MM.1S (cell line): ENCODE measurements around the gene RHOBTB1.

Experiments
- DNase-seq: peaks from one replicate; pipeline ENCODE4 v3.0.0-alpha.2; 2015
- H2AFZ ChIP-seq: fragments of 300-600 bp; sonication (generic); 2 replicates; pipeline ENCODE4 v1.6.0; 2016; ENCODE audit warnings: antibody characterized with exemption, low read length
- H3F3A ChIP-seq: fragments of 300-600 bp; sonication (generic); 2 replicates; pipeline ENCODE4 v1.6.1; 2016; ENCODE audit warnings: mild to moderate bottlenecking, antibody characterized with exemption, low read length, moderate library complexity, mixed read lengths; ENCODE audit not compliant: insufficient read depth
- H3K27ac ChIP-seq: fragments of 300-600 bp; sonication (generic); 2 replicates; pipeline ENCODE4 v1.5.1; 2016; ENCODE audit warnings: mild to moderate bottlenecking, low read length
- H3K27me3 ChIP-seq: fragments of 300-600 bp; sonication (generic); replicated peaks from 2 replicates; pipeline ENCODE4 v1.6.0; 2016; ENCODE audit warnings: low read length; ENCODE audit not compliant: insufficient read depth
- H3K36me3 ChIP-seq: fragments of 300-600 bp; sonication (generic); replicated peaks from 2 replicates; pipeline ENCODE4 v1.6.1; 2016; ENCODE audit warnings: mild to moderate bottlenecking, low read length, mixed read lengths; ENCODE audit not compliant: insufficient read depth
- H3K4me1 ChIP-seq: fragments of 300-600 bp; sonication (generic); 2 replicates; pipeline ENCODE4 v1.6.1; 2016; ENCODE audit warnings: low read length, mixed read lengths
- H3K4me2 ChIP-seq: fragments of 300-600 bp; sonication (generic); 2 replicates; pipeline ENCODE4 v1.6.0; 2016; ENCODE audit warnings: low read depth, low read length
- H3K4me3 ChIP-seq: fragments of 300-600 bp; sonication (generic); 2 replicates; pipeline ENCODE4 v1.5.1; 2016; ENCODE audit warnings: low read length, mixed read lengths
- H3K79me2 ChIP-seq: fragments of 300-600 bp; sonication (generic); 2 replicates; pipeline ENCODE4 v1.6.1; 2016; ENCODE audit warnings: mixed run types, low read length, mixed read lengths
- H3K9ac ChIP-seq: fragments of 300-600 bp; sonication (generic); 2 replicates; pipeline ENCODE4 v1.6.1; 2016; ENCODE audit warnings: low read length, mixed read lengths
- H3K9me2 ChIP-seq: fragments of 300-600 bp; sonication (generic); replicated peaks from 2 replicates; pipeline ENCODE4 v1.6.1; 2016; ENCODE audit warnings: mild to moderate bottlenecking, low read length, mixed read lengths; ENCODE audit not compliant: insufficient read depth
- H3K9me3 ChIP-seq: fragments of 300-600 bp; sonication (generic); replicated peaks from 2 replicates; pipeline ENCODE4 v1.6.1; 2016; ENCODE audit warnings: mild to moderate bottlenecking, low read length, mixed read lengths; ENCODE audit not compliant: insufficient read depth
- H4K20me1 ChIP-seq: fragments of 300-600 bp; sonication (generic); 2 replicates; pipeline ENCODE4 v1.6.1; 2016; ENCODE audit warnings: mild to moderate bottlenecking, low read length, moderate library complexity, mixed read lengths; ENCODE audit not compliant: insufficient read depth
- CTCF ChIP-seq: fragments of 300-600 bp; sonication (generic); IDR thresholded peaks from 2 replicates; pipeline ENCODE4 v1.5.1; 2016; ENCODE audit warnings: antibody characterized with exemption, low read length, mixed read lengths
- EZH2 ChIP-seq: fragments of 300-600 bp; sonication (generic); optimal IDR thresholded peaks from 2 replicates; pipeline ENCODE3; 2017; ENCODE audit warnings: low read depth, mild to moderate bottlenecking, antibody characterized with exemption, low read length, mixed read lengths
- EZH2phosphoT487 ChIP-seq: fragments of 300-600 bp; sonication (generic); IDR thresholded peaks from 2 replicates; pipeline ENCODE4 v1.6.1; 2018; ENCODE audit warnings: antibody characterized with exemption, low read length

RHOBTB1 gene

DNA sequence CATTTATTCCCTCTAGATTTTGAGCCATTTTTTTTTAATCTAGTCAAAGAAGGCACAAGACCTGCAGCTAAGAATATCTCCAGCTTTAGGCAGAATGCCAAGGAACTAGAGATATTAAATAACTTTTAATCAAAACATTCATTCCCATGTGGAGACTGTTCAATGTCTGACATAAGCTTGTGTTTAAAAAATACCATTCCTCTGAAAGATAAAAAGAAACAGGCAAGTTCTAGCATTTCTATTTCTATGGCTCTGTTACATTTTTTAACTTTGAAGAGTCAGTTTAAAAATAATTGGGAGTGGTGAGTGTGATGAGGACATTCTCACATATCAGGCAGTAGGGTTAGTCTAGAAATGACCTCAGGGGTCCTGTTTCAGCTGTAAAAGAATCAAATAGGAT, 48.0 kb downstream of the RHOBTB1 start:
- Histone ChIP-seq H3K9me3 (no peaks in the 10 kb centered on the region), H3K4me1 (no peaks in the 10 kb centered on the region), H3K4me2 (no peak overlapping the region), H3F3A (no peaks in the 10 kb centered on the region), H3K9ac (no peak overlapping the region), H4K20me1 (no peaks in the 10 kb centered on the region), H2AFZ (no peak overlapping the region), H3K36me3 (no peaks in the 10 kb centered on the region), H3K27ac (no peak overlapping the region), H3K79me2 (no peaks in the 10 kb centered on the region), H3K9me2 (no peaks in the 10 kb centered on the region), H3K27me3 (no peaks in the 10 kb centered on the region), H3K4me3 (no peak overlapping the region)
- TF ChIP-seq EZH2phosphoT487 (no peak), CTCF (no peak), EZH2 (no peak)
- no peak for DNase-seq

DNA sequence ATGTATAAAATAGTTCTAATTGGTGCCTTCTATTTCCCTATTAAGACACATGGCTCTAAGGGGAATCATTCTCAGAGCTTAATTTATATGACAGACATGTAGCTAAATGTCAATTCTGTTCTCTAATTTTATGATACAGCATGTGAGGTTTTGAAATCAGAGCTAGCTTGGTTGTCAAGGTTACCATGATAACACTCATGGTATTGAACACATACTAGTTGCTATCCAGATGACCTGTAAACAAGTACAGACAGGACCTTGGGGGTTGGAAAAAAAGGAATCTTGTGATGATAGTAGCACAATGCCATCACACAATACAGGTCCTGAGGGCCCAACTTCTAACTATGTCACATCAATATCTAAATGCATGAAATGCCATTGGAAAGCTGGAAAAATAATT, 49.2 kb downstream of the RHOBTB1 start:
- Histone ChIP-seq H2AFZ (no peak overlapping the region), H3K9me2 (no peaks in the 10 kb centered on the region), H3K4me2 (no peak overlapping the region), H3F3A (no peaks in the 10 kb centered on the region), H3K4me3 (no peak overlapping the region), H3K79me2 (no peaks in the 10 kb centered on the region), H3K27ac (no peak overlapping the region), H3K9ac (no peak overlapping the region), H4K20me1 (no peaks in the 10 kb centered on the region), H3K36me3 (no peaks in the 10 kb centered on the region), H3K9me3 (no peaks in the 10 kb centered on the region), H3K4me1 (no peaks in the 10 kb centered on the region), H3K27me3 (no peaks in the 10 kb centered on the region)
- TF ChIP-seq CTCF (no peak), EZH2 (no peak), EZH2phosphoT487 (no peak)
- no peak for DNase-seq

DNA sequence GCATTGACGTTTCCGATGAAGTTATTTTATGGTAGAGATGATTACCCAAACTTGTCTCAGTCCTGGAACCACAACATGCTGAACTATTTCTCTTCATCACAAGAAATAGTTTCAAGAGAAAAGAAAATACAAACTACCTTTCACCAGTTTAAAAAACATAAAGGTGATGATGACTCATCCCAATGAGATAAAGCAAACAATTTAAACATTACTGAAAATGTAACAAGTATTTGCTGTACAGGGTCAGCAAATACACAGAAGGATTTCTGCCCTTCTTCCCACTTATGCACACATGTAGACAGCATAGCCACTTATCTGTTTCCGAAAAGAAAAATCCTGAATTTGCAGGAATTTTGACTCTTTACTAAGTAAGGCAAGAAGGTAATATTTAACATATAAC, 50.8 kb downstream of the RHOBTB1 start:
- no peaks in the 10 kb centered on the region for H3K9me2 ChIP-seq
- H3K27me3 ChIP-seq: no peaks in the 10 kb centered on the region
- no peak overlapping the region for H3K4me3 ChIP-seq
- H3K27ac ChIP-seq: no peak overlapping the region
- H4K20me1 ChIP-seq: no peaks in the 10 kb centered on the region
- no peak for DNase-seq
- no peaks in the 10 kb centered on the region for H3K9me3 ChIP-seq
- no peaks in the 10 kb centered on the region for H3K36me3 ChIP-seq
- no peak overlapping the region for H2AFZ ChIP-seq
- H3K79me2 ChIP-seq: no peaks in the 10 kb centered on the region
- no peak overlapping the region for H3K4me2 ChIP-seq
- no peak overlapping the region for H3K9ac ChIP-seq
- TF ChIP-seq EZH2 (no peak), EZH2phosphoT487 (no peak), CTCF (no peak)
- no peaks in the 10 kb centered on the region for H3K4me1 ChIP-seq
- H3F3A ChIP-seq: no peaks in the 10 kb centered on the region

- Histone ChIP-seq H3K9me2 (no peaks in the 10 kb centered on the region), H2AFZ (no peak overlapping the region)
Measured at GRCh38 chr10:60892571-60892970, 51.4 kb downstream of the RHOBTB1 start.

More at GRCh38 chr10:60892571-60892970, 51.4 kb downstream of the RHOBTB1 start:
- Histone ChIP-seq H3K36me3 (no peaks in the 10 kb centered on the region), H3K9me3 (no peaks in the 10 kb centered on the region), H3K79me2 (no peaks in the 10 kb centered on the region), H3K9ac (no peak overlapping the region), H3K4me1 (no peaks in the 10 kb centered on the region), H3K27me3 (no peaks in the 10 kb centered on the region), H3F3A (no peaks in the 10 kb centered on the region), H3K27ac (no peak overlapping the region), H3K4me3 (no peak overlapping the region), H4K20me1 (no peaks in the 10 kb centered on the region), H3K4me2 (no peak overlapping the region)
- no peak for DNase-seq
- TF ChIP-seq CTCF (no peak), EZH2phosphoT487 (no peak), EZH2 (no peak)
